ENCODE data around the gene TXNDC11.

Gene TXNDC11

GRCh38 chr16:11673091-11674000 lies 69.3 kb downstream of the TXNDC11 start:
- DNase-seq: no peak

- DNase-seq: no peak
Measured at GRCh38 chr16:11672206-11673090, 70.2 kb downstream of the TXNDC11 start.

GRCh38 chr16:11671676-11672075 lies 71.0 kb downstream of the TXNDC11 start:
- DNase-seq: no peak

DNA sequence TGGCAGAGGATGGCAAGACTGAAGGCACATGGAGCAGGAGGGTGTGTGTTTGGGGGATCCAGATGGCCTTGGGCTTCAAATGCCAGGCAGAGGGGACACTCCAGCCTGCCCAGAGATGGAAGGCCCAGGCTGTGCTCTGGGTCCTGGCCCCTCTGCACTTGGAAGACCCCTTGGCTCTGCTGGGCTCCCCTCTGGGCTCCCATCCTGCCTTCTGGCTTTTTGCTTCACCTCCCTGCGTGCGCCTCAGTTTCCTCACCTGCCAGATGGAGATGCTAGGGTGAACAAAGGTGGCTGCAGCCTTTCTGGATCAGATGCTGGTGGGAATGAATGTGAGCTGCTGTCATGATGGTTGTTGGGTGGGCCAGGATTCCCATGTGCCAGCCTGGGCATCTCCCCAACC lies 71.4 kb downstream of the TXNDC11 start:
- DNase-seq: no peak

GRCh38 chr16:11670171-11671131 lies 72.2 kb downstream of the TXNDC11 start:
- DNase-seq: no peak

DNA sequence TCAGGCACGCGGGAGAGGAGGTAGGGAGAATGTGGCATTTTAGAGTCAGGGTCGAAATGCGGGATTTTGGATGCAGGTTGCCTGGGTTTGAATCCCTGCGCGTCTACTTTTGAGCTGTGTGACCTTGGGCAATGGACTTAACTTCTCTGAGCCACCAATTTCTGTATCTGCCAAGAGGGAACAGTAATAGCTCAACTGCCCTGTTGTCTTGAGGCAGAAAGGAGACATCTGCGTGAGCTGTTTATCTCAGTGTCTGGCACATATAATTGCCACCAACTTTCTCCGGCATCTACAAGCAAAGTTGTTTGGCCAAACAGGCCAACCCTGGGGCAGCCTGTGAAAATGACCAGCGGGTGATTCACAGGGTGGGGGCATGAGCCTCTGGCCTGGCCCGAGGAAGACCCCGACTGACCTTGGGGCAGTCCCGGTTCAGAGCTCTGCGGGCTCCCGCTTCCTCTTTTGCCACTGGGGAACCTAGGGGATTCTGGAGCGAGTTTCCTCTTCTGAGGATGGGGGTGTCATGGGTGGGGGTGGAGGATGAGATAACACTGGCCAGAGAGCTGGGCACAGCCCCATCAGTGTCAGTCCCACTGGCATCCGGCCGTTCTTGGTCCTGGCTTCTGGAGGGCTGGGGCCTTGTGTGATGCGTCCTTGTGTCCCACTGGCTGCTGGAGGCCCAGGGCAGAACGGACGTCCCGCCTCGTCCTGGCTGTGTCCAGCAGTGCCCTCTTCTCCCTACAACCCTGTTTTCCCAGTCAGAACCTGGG lies 73.1 kb downstream of the TXNDC11 start:
- DNase-seq: no peak

- no peak for DNase-seq
Measured at GRCh38 chr16:11668623-11669379, 73.9 kb downstream of the TXNDC11 start.

DNA sequence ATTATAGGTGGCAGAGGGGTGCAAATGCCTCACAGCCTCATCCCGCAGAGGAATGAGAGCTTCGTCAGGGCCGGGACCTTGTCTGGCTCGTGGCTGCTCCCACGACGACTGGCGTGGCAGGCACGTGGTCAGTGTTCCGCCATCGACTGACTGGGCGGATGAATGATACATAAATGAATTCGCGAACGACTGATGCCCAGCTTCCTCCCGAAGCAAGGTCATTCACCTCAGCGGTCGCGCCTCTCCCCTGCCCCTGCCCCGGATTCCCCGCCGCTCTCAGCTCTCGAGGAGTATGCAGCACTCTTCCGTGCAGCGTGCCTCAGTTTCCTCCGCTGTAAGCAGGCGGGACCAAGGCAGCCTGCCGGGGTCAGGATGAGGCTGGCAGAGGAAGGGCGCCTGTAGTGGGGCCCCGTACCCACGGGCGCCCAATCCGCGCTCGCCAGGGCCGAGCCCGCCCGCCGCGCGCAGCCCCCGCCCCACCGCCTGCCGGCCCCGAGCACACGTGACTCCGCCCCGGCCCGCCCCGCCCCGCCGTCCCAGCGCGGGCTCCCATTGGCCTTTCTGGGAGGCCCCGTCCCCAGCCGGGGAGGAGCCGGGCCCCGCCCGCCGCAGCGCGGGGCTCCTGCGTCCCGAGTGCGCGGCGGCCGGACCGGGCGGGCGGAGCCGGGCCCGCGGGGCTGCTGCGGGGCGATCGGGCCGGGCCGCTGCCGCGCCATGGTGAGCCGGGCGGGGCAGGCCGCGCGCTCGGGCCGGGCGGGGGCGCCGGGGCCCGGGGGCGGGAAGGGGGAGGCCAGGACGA lies 74.6 kb downstream of the TXNDC11 start, which contains the start of gene SNN:
Gene SNN (plus strand): TSS at position 632 of the 799 bp plus-strand sequence. CDS start 7,605 bp downstream, outside the sequence.
- peak; percentile 65 for DNase-seq

DNA sequence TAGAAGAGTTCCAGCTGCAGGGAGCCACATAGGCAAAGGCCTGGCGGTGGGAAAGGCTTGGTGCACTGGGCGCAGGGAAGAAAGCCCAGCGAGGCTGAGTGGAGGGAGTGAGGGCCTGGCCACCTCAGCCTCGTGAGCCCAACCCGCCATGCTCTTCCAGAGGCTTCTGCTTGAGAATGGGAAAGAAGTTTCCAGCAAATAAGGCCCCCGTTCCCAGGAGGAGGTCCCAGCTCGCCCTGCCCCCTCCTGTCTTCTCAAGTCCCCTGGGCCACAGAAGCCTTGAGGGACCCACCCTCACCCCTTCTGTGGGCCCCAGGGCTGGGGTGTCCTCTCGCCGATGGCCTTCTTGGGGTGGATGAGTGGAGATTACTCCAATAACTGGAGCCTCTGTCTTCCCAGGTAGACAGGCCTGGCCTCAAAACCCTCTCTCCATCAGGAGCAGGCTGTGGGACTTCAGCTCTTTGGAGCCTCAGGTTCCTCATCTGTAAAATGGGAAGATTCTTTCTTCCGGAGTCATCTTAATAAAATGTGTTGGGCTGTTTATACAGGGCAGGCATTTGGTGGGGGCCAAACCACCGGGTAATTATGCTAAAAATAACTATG lies 75.3 kb downstream of the TXNDC11 start:
- DNase-seq: no peak

DNA sequence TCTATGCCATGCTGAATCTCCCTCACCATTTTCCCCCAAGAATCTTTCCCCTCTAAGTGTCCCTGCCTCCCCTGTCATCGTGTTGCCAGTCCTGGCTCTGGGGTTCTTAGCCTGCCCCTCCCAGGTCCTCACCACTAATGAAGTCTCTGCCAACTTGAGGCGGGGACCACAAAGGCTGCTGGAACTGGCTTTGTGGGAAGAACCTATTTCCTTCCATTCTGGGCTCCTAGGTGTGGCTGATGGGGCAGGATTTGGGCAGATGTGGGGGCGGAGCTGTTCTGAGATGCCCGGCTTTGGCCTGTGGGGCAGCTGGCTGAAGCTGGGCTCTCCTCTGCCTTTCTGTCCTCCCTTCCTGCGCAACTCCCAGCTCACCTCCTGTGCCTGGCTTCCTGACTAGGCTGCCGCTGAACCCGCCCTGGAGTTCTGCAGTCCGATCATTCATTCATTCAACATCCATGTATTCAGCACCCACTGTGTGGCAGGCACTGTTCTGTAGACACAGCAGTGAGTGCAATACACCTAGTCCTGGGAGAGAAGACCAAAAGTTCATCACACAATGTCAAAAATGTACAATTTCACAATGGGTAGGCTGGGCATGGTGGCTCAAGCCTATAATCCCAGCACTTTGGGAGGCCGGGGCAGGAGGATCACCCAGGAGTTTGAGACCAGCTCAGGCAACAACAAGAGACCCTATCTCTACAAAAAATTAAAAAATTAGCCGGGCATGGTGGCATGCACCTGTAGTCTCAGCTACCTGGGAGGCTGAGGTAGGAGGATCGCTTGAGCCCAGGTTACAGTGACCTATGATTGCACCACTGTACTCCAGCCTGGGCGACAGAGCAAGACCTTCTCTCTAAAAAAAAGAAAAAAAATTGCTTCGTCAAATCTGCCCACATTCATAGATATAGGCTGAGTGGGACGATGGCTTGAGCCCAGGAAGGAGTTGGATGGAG lies 76.3 kb downstream of the TXNDC11 start:
- DNase-seq: no peak

DNA sequence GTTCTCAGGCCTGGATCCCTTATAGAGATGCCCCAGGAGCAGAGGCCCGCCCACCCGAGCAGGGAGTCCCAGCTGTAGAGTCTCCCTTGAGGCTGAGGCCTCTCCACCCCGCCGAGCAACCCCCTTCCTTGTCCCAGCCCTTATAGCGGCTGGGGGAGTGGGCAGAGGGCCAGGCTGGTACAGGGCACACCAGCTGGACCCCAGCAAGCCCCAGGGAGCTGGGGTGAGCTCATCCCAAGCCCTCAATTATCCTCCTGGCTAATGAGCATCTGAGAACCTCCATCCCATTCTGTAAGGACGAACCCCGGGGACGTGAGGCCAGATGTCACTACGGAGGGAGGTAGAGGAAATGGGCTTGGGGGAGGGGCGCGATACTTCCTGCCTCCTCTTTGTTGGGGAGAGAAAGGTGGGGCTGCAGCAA lies 77.6 kb downstream of the TXNDC11 start:
- DNase-seq: no peak

DNA sequence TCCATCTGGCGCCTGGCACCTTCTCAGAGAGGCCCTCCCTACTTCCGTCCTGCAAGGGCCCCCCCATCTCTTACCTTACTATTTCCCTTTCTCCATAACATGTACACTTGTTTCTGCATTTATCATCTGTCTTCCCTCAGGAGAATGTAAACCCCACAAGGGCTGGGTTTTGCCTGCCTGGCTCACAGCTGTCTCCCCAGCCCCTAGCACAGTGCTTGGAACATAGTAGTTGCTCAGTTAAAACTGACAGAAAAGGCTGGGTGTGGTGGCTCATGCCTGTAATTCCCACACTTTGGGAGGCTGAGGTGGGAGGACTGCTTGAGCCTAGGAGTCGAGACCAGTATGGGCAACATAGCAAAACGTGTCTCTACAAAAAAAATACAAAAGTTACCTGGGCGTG lies 80.1 kb downstream of the TXNDC11 start:
- no peak for DNase-seq

DNA sequence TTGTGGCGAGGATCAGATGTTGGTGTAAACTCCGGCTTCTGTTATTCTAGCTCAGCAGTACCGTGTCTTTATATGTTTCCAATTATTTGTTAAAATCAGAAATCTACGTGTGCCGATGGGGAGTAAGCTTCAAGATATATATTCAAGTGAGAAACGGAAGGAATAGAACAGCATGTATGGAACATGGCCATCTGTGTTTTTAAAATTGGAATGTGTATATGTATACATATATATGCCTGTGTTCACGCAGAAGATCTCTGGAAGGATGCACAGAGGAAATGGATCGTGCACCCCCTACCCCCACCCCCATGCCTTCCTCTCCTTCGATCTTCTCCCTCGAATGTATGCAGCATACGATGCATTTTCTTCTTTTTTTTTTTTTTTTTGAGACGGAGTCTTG lies 82.1 kb downstream of the TXNDC11 start:
- no peak for DNase-seq

GRCh38 chr16:11658896-11659708 lies 83.6 kb downstream of the TXNDC11 start:
- DNase-seq: no peak

GRCh38 chr16:11657556-11657955 lies 85.1 kb downstream of the TXNDC11 start:
- no peak for DNase-seq

GRCh38 chr16:11655655-11656054 lies 87.0 kb downstream of the TXNDC11 start:
- no peak for DNase-seq

DNA sequence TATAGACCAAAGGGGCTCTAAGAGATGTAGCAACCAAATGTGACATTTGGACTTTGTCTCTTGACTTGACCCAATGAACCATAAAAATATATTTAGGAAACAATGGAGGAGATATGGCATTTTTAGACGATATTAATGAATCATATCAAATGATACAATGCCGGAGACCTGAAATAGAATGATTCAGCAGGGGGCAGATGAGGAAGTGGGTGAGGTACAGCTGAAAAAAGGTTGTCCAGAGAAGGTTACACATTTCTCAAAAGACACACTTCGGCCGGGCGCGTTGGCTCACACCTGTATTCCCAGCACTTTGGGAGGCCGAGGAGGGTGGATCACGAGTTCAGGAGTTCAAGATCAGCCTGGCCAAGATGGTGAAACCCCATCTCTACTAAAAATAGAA lies 90.9 kb downstream of the TXNDC11 start:
- DNase-seq: no peak
